ENCODE measurements around the gene FOXL1. TPM values are rescaled to one million over a fixed set of nuclear protein-coding genes. Genes with fewer than 3 reads are reported as not detected.

FOXL1 gene
- total and polyA plus RNA-seq, 4 donors = 0.41 to 2.5 (median 1.4) TPM

DNA sequence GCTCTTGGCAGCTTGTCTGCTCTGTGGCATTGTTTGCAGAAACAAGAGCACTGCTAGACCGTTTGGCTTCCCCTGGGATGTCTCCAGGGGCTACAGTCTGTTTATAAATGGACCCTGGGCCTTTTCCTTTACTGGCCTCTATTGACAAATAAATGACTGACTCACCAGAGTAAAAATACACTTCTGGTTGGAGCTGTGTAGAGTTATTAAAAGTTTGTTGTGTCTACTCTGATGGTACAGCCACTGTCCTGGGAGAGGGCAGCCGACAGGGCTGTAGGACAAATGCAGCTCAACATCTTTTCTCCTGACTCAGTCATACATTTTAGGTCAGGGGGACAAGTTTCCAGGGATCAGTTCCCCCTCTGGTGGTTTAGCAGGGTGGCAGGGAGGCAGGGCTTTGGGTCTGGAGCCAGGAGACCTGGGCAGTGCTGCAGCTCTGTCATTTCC is 30.0 kb downstream of the FOXL1 start:
- TF ChIP-seq, protein P1, sequence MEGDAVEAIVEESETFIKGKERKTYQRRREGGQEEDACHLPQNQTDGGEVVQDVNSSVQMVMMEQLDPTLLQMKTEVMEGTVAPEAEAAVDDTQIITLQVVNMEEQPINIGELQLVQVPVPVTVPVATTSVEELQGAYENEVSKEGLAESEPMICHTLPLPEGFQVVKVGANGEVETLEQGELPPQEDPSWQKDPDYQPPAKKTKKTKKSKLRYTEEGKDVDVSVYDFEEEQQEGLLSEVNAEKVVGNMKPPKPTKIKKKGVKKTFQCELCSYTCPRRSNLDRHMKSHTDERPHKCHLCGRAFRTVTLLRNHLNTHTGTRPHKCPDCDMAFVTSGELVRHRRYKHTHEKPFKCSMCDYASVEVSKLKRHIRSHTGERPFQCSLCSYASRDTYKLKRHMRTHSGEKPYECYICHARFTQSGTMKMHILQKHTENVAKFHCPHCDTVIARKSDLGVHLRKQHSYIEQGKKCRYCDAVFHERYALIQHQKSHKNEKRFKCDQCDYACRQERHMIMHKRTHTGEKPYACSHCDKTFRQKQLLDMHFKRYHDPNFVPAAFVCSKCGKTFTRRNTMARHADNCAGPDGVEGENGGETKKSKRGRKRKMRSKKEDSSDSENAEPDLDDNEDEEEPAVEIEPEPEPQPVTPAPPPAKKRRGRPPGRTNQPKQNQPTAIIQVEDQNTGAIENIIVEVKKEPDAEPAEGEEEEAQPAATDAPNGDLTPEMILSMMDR (IDR thresholded peaks at IDR 0.05; ENCODE audit: control extremely low read depth, extremely low read depth) = no peak
- ATAC-seq (ENCODE audit: insufficient read depth, low FRiP score) (no peak), DNase-seq (peak in 1 of 3 donors; percentile 35)
- peaks cover 0 to 19% (median 13%) of the 10 kb centered on the region in 5 donors for H3K4me1 ChIP-seq (ENCODE audit: control insufficient read depth in 5 of 5, insufficient read depth in 5 of 5, low read length in 5 of 5)
- H3K27ac ChIP-seq (ENCODE audit: low read depth in 1 of 2, low read length in 1 of 2) = no peak overlapping the region
- H3K9ac ChIP-seq (ENCODE audit: insufficient read depth in 1 of 2, low read length in 2 of 2) = no peak overlapping the region
- no peaks in the 10 kb centered on the region for H3K36me3 ChIP-seq (ENCODE audit: control insufficient read depth in 4 of 4, insufficient read depth in 4 of 4, low read length in 4 of 4)
- no peak overlapping the region for H3K4me3 ChIP-seq
- peaks cover 4 to 21% (median 13%) of the 10 kb centered on the region in 3 donors for H3K27me3 ChIP-seq (ENCODE audit: control insufficient read depth in 3 of 3, insufficient read depth in 3 of 3, low read length in 2 of 3)
- 44 to 72% methylated on average over 2 of the region's 2 CpGs for WGBS, 2 donors
- no peaks in the 10 kb centered on the region for H3K9me3 ChIP-seq (ENCODE audit: control insufficient read depth in 4 of 4, insufficient read depth in 3 of 4, low read length in 3 of 4)

DNA sequence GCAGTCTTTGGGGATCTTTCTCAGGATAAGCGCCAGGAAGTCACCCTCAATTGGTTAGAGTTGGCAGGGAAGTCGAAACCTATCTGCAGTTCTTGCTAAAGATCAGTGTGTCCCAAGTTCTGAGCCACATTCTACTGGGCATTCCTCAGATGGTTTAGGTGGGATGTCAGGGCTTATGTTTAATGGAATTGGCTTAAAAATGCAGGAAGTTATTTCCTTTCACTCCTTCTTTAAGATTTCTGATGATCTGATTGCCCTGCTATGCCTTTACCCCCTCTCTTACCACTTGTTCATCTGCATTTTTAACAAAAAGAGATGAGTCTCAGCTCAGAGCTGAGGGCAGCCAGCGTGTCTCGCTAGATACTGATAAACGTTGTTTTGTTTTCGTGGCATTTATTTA is 30.8 kb downstream of the FOXL1 start:
- DNase-seq = no peak
- WGBS, 2 donors = 74 to 85% methylated on average over 6 of the region's 6 CpGs
- no peak overlapping the region for H3K27ac ChIP-seq (ENCODE audit: low read depth in 1 of 2, low read length in 1 of 2)
- peaks cover 0 to 19% (median 13%) of the 10 kb centered on the region in 5 donors for H3K4me1 ChIP-seq (ENCODE audit: control insufficient read depth in 5 of 5, insufficient read depth in 5 of 5, low read length in 5 of 5)
- ATAC-seq (ENCODE audit: insufficient read depth, low FRiP score) = no peak
- H3K9me3 ChIP-seq (ENCODE audit: control insufficient read depth in 4 of 4, insufficient read depth in 3 of 4, low read length in 3 of 4) = no peaks in the 10 kb centered on the region
- peaks cover 3 to 23% (median 13%) of the 10 kb centered on the region in 3 donors for H3K27me3 ChIP-seq (ENCODE audit: control insufficient read depth in 3 of 3, insufficient read depth in 3 of 3, low read length in 2 of 3)
- H3K9ac ChIP-seq (ENCODE audit: insufficient read depth in 1 of 2, low read length in 2 of 2) = no peak overlapping the region
- no peaks in the 10 kb centered on the region for H3K36me3 ChIP-seq (ENCODE audit: control insufficient read depth in 4 of 4, insufficient read depth in 4 of 4, low read length in 4 of 4)
- no peak overlapping the region for H3K4me3 ChIP-seq
- TF ChIP-seq, protein P1 (IDR thresholded peaks at IDR 0.05; ENCODE audit: control extremely low read depth, extremely low read depth) = no peak

DNA sequence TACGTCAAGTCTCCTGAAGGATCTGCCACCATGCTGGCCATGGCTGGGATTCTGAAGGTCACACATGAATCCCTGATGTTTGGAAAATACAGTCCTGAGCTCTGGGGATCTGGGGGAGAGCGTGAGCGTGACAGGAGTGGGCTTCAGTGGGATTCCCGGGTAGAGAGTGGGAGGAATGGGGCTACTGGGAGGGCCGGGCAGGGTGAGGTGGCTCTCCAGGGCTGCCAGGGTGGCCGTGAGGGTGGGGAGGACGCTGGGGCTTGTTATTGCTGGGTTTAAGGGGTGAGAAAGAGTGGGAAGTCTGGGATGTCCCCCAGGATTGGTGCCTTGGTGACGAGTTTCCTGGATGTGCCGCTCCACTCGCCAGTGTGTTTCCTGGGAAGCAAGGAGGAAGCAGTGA is 31.3 kb downstream of the FOXL1 start:
- H3K4me3 ChIP-seq = no peak overlapping the region
- peaks cover 0 to 19% (median 13%) of the 10 kb centered on the region in 5 donors for H3K4me1 ChIP-seq (ENCODE audit: control insufficient read depth in 5 of 5, insufficient read depth in 5 of 5, low read length in 5 of 5)
- peaks cover 0 to 23% (median 13%) of the 10 kb centered on the region in 3 donors for H3K27me3 ChIP-seq (ENCODE audit: control insufficient read depth in 3 of 3, insufficient read depth in 3 of 3, low read length in 2 of 3)
- ATAC-seq (ENCODE audit: insufficient read depth, low FRiP score) = no peak
- H3K9ac ChIP-seq (ENCODE audit: insufficient read depth in 1 of 2, low read length in 2 of 2) = no peak overlapping the region
- WGBS, 2 donors = 82 to 90% methylated on average over 10 of the region's 10 CpGs
- no peaks in the 10 kb centered on the region for H3K36me3 ChIP-seq (ENCODE audit: control insufficient read depth in 4 of 4, insufficient read depth in 4 of 4, low read length in 4 of 4)
- TF ChIP-seq, protein P1 (IDR thresholded peaks at IDR 0.05; ENCODE audit: control extremely low read depth, extremely low read depth) = no peak
- DNase-seq = no peak
- no peak overlapping the region for H3K27ac ChIP-seq (ENCODE audit: low read depth in 1 of 2, low read length in 1 of 2)
- no peaks in the 10 kb centered on the region for H3K9me3 ChIP-seq (ENCODE audit: control insufficient read depth in 4 of 4, insufficient read depth in 3 of 4, low read length in 3 of 4)

All from lung (tissue), 12 donors.